Measurements from ENCODE around the gene HS3ST5. TPM values are rescaled to one million over a fixed set of nuclear protein-coding genes. Genes with fewer than 3 reads are reported as not detected.

The HS3ST5 gene
- total RNA-seq, 1 donor from 2014 or later, result not detected

GRCh38 chr6:114377881-114378280, 35.1 kb upstream of the HS3ST5 start:
- Histone ChIP-seq H3K4me3 (no peak overlapping the region), H3K27ac (no peak overlapping the region), H3K27me3 (no peaks in the 10 kb centered on the region), H3K36me3 (no peaks in the 10 kb centered on the region), H3K9me3 (no peaks in the 10 kb centered on the region), H3K4me1 (no peaks in the 10 kb centered on the region)
- intact Hi-C loops (cut with DNase I), result no loop called here
- TF ChIP-seq POLR2AphosphoS5 (IDR thresholded peaks at IDR 0.05; ENCODE audit: insufficient read depth in 1 of 2, low read depth in 1 of 2) (no peak), CTCF (IDR thresholded peaks at IDR 0.05) (no peak), POLR2A (IDR thresholded peaks at IDR 0.05) (no peak)
- no peak for DNase-seq (ENCODE audit: extremely low spot score in 2 of 2)

- Histone ChIP-seq H3K4me1 (no peaks in the 10 kb centered on the region), H3K27me3 (no peaks in the 10 kb centered on the region), H3K36me3 (no peaks in the 10 kb centered on the region), H3K4me3 (no peak overlapping the region), H3K27ac (no peak overlapping the region), H3K9me3 (no peaks in the 10 kb centered on the region)
- TF ChIP-seq POLR2AphosphoS5 (IDR thresholded peaks at IDR 0.05; ENCODE audit: insufficient read depth in 1 of 2, low read depth in 1 of 2) (no peak), CTCF (IDR thresholded peaks at IDR 0.05) (no peak), POLR2A (IDR thresholded peaks at IDR 0.05) (no peak)
- intact Hi-C loops (cut with DNase I), result no loop called here
- DNase-seq (ENCODE audit: extremely low spot score in 2 of 2), result no peak
These were observed 33.9 kb upstream of the HS3ST5 start for GRCh38 chr6:114376611-114377175.

- Histone ChIP-seq H3K27me3 (no peaks in the 10 kb centered on the region), H3K9me3 (no peaks in the 10 kb centered on the region), H3K4me1 (no peaks in the 10 kb centered on the region), H3K4me3 (no peak overlapping the region), H3K27ac (no peak overlapping the region), H3K36me3 (no peaks in the 10 kb centered on the region)
- no peak for TF ChIP-seq CTCF (IDR thresholded peaks at IDR 0.05)
- no peak for TF ChIP-seq POLR2A (IDR thresholded peaks at IDR 0.05)
- no peak for TF ChIP-seq POLR2AphosphoS5 (IDR thresholded peaks at IDR 0.05; ENCODE audit: insufficient read depth in 1 of 2, low read depth in 1 of 2)
- DNase-seq (ENCODE audit: extremely low spot score in 2 of 2), result no peak
- intact Hi-C loops (cut with DNase I), result no loop called here
These were observed 32.8 kb upstream of the HS3ST5 start for GRCh38 chr6:114375541-114376192.

DNA sequence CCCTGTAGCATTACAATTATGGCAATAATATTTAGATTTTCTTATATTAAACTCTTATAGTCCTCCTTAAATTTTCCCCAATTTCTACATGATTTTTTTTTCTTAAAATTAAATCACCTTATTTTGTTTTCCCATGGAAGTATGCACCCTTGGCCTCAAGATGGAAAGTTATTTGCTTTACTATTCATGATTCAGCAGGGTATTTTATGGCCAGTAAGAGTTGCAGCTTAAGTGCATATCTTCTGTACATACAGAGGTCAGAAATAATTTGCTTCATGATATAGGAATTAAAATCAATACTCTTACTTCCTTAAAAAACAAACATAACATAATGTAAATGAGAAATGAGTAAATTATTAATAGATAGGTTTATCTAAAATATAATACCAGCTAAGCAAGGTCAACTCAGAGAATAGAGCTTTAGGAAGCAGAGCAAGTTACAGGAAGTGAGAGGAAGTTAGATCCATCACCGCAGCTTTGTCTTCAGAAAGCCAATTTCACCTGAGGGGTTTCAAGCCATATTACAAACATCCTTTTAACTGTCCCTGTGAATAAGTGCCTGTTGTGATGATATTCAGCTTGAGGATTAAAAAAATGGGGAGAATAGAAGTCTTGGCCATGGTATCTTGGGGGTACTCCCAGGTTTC, 24.6 kb upstream of the HS3ST5 start:
- no peaks in the 10 kb centered on the region for H3K27me3 ChIP-seq
- H3K9me3 ChIP-seq, result no peaks in the 10 kb centered on the region
- H3K4me1 ChIP-seq, result no peaks in the 10 kb centered on the region
- no peak for TF ChIP-seq CTCF (IDR thresholded peaks at IDR 0.05)
- TF ChIP-seq POLR2AphosphoS5 (IDR thresholded peaks at IDR 0.05; ENCODE audit: insufficient read depth in 1 of 2, low read depth in 1 of 2), result no peak
- TF ChIP-seq POLR2A (IDR thresholded peaks at IDR 0.05), result no peak
- H3K4me3 ChIP-seq, result no peak overlapping the region
- H3K36me3 ChIP-seq, result no peaks in the 10 kb centered on the region
- intact Hi-C loops (cut with DNase I), result no loop called here
- no peak for DNase-seq (ENCODE audit: extremely low spot score in 2 of 2)
- no peak overlapping the region for H3K27ac ChIP-seq

DNA sequence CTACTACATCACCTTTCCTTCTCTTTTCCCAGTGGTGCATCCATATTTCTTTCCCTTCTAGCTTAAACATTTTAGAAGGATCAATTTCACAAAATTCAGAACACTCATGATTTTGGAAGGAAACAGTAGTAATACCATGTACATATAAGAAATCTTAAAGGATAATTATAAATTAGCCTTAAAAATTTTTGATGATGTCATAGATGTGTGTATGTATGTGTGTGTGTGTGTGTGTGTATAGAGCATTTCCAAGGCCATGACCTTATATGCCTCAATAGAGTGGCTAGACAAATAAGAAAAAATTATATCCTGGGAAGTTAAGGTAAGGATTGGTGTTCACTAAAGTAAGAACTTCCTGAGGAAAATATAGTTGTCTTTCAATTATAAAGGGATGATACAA, 24.1 kb upstream of the HS3ST5 start:
- Histone ChIP-seq H3K36me3 (no peaks in the 10 kb centered on the region), H3K27me3 (no peaks in the 10 kb centered on the region), H3K4me1 (no peaks in the 10 kb centered on the region), H3K4me3 (no peak overlapping the region), H3K27ac (no peak overlapping the region), H3K9me3 (no peaks in the 10 kb centered on the region)
- no peak for TF ChIP-seq CTCF (IDR thresholded peaks at IDR 0.05)
- TF ChIP-seq POLR2AphosphoS5 (IDR thresholded peaks at IDR 0.05; ENCODE audit: insufficient read depth in 1 of 2, low read depth in 1 of 2), result no peak
- intact Hi-C loops (cut with DNase I), result no loop called here
- no peak for DNase-seq (ENCODE audit: extremely low spot score in 2 of 2)
